ENCODE results near the gene MRO. TPM values are rescaled to one million over a fixed set of nuclear protein-coding genes. Genes with fewer than 3 reads are reported as not detected.

MRO gene
- 1.2 and 8.6 TPM in 2 replicates for total RNA-seq (ENCODE audit: low replicate concordance)
- long read RNA-seq, full-length matches to known transcripts, result 2 of 8 reads
- long read RNA-seq, partial matches to known transcripts, result 0 of 8 reads
- long read RNA-seq, other reads (novel, unspliced or antisense), result 6 of 8 reads

- no peaks in the 10 kb centered on the region for H3K9me3 Mint-ChIP-seq
- peak; percentile 97 for TF ChIP-seq CTCF (conservative IDR thresholded peaks at IDR 0.05)
- H3K27me3 Mint-ChIP-seq, result peaks cover 3% of the 10 kb centered on the region
- peaks cover 16% of the 10 kb centered on the region for H3K4me1 Mint-ChIP-seq (ENCODE audit: unreplicated experiment)
- DNase-seq (ENCODE audit: extremely low spot score, unreplicated experiment), result peak; percentile 89
- no peaks in the 10 kb centered on the region for H3K36me3 Mint-ChIP-seq
- no peak within 1 kb of the TSS for H3K4me3 Mint-ChIP-seq
- no peak within 1 kb of the TSS for H3K27ac Mint-ChIP-seq
These were observed at the start of gene MRO for GRCh38 chr18:50819728-50820378. MRO (minus strand) TSS chr18:50820016; CDS start chr18:50809400, 10,616 bp downstream.

GRCh38 chr18:50869150-50869549, 49.3 kb upstream of the MRO start:
- no peak for TF ChIP-seq CTCF (conservative IDR thresholded peaks at IDR 0.05)
- no peaks in the 10 kb centered on the region for H3K36me3 Mint-ChIP-seq
- H3K4me1 Mint-ChIP-seq (ENCODE audit: unreplicated experiment), result peaks cover 1% of the 10 kb centered on the region
- H3K27me3 Mint-ChIP-seq, result no peaks in the 10 kb centered on the region
- no peak for DNase-seq (ENCODE audit: extremely low spot score, unreplicated experiment)
- H3K4me3 Mint-ChIP-seq, result no peak overlapping the region
- no peaks in the 10 kb centered on the region for H3K9me3 Mint-ChIP-seq
- H3K27ac Mint-ChIP-seq, result no peak overlapping the region

GRCh38 chr18:50866765-50867164, 46.9 kb upstream of the MRO start:
- no peak for DNase-seq (ENCODE audit: extremely low spot score, unreplicated experiment)
- no peak overlapping the region for H3K4me3 Mint-ChIP-seq
- no peaks in the 10 kb centered on the region for H3K9me3 Mint-ChIP-seq
- H3K27ac Mint-ChIP-seq, result no peak overlapping the region
- no peaks in the 10 kb centered on the region for H3K36me3 Mint-ChIP-seq
- TF ChIP-seq CTCF (conservative IDR thresholded peaks at IDR 0.05), result no peak
- no peaks in the 10 kb centered on the region for H3K27me3 Mint-ChIP-seq
- H3K4me1 Mint-ChIP-seq (ENCODE audit: unreplicated experiment), result peaks cover 7% of the 10 kb centered on the region

GRCh38 chr18:50863840-50864375, 44.1 kb upstream of the MRO start:
- no peak for TF ChIP-seq CTCF (conservative IDR thresholded peaks at IDR 0.05)
- no peaks in the 10 kb centered on the region for H3K9me3 Mint-ChIP-seq
- H3K27ac Mint-ChIP-seq, result no peak overlapping the region
- peaks cover 7% of the 10 kb centered on the region for H3K4me1 Mint-ChIP-seq (ENCODE audit: unreplicated experiment)
- H3K36me3 Mint-ChIP-seq, result no peaks in the 10 kb centered on the region
- no peak for DNase-seq (ENCODE audit: extremely low spot score, unreplicated experiment)
- H3K27me3 Mint-ChIP-seq, result peaks cover 8% of the 10 kb centered on the region
- no peak overlapping the region for H3K4me3 Mint-ChIP-seq

GRCh38 chr18:50862401-50862800, 42.6 kb upstream of the MRO start:
- DNase-seq (ENCODE audit: extremely low spot score, unreplicated experiment), result no peak
- H3K9me3 Mint-ChIP-seq, result no peaks in the 10 kb centered on the region
- H3K4me1 Mint-ChIP-seq (ENCODE audit: unreplicated experiment), result peaks cover 7% of the 10 kb centered on the region

More at GRCh38 chr18:50862401-50862800, 42.6 kb upstream of the MRO start:
- Mint-ChIP-seq H3K27ac (no peak overlapping the region), H3K27me3 (peaks cover 8% of the 10 kb centered on the region), H3K36me3 (no peaks in the 10 kb centered on the region), H3K4me3 (no peak overlapping the region)
- TF ChIP-seq CTCF (conservative IDR thresholded peaks at IDR 0.05), result no peak
